Measurements from ENCODE around the gene CADM1.
"Not testable (repeated sequence)": the region's sequence is repeated elsewhere in the genome, so short reads cannot be mapped to it uniquely, and the experiment has no call there.

CADM1 gene

DNA sequence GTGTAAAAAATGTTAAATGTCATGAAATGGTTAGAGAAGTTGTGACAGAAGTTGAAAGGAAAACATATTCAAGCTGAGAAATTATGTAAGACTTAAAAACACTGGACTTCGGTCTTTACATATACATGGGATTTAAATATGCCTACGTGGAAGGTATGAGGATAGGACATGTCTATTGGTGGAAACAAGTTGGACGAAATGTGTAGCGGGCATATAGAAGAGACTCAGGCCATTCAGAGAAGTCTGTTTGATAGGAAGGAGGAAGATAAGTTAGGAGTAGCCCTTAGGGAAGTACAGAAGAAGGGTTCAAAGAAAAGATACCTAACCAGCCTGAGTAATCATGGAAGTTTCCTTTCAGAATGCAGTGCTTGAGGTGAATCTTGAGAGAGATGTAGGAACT lies 14.7 kb downstream of the CADM1 start:
- TF ChIP-seq JUND (IDR thresholded peaks at IDR 0.05; ENCODE audit: low read depth) = no peak
- DNase-seq (ENCODE audit: low read depth in 1 of 2, low spot score in 1 of 2) = no peak
- in situ Hi-C loops (cut with HindIII; ENCODE audit: low pct_unique_long_range_greater_than_20kb, low sequenced_read_pairs) = no loop called here

- TF ChIP-seq JUND (IDR thresholded peaks at IDR 0.05; ENCODE audit: low read depth) = no peak
Observed at GRCh38 chr11:115488945-115489344, 15.3 kb downstream of the CADM1 start.

DNA sequence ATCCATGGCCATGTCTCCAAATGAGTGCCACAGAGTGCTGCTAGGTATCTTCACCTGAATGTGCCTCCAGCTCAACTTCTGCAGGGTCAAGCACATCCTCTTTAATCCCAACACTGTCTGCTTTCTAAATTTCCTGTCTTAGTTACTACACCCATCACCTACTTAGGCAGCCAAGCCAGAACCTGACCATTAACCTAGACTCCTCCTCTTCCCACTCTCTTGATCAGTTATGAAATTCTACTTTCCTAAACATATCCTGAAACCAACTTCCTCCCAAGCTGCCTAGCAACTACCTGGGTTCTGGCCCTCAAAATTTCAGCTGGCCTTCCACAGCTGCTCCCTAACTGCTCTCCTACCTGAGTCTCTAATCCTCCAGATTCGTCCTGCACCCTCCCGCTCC lies 22.7 kb downstream of the CADM1 start:
- no peak for TF ChIP-seq JUND (IDR thresholded peaks at IDR 0.05; ENCODE audit: low read depth)
- no peak for DNase-seq (ENCODE audit: low read depth in 1 of 2, low spot score in 1 of 2)
- in situ Hi-C loops (cut with HindIII; ENCODE audit: low pct_unique_long_range_greater_than_20kb, low sequenced_read_pairs) = no loop called here

More at GRCh38 chr11:115488945-115489344, 15.3 kb downstream of the CADM1 start:
- in situ Hi-C loops (cut with HindIII; ENCODE audit: low pct_unique_long_range_greater_than_20kb, low sequenced_read_pairs) = no loop called here
- no peak for DNase-seq (ENCODE audit: low read depth in 1 of 2, low spot score in 1 of 2)

DNA sequence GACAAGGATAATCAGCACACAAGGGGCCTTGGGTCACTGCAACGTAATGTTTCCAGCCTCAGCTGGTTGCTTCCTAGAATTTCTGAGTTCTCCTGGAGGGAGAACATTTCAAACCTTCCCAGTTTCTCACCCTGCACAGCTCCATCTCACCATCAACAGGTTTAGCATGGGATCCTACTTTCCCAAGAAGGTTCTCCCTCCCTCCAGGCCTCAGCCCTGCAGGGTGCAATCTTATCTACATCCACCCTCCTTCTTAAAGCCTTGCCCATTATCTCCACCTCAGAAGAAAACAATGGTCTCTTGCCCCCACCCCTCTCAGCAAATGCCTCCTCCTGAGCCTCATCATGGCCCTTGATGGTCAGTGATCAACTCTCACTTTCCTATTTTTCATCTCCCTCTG lies 23.6 kb downstream of the CADM1 start:
- in situ Hi-C loops (cut with HindIII; ENCODE audit: low pct_unique_long_range_greater_than_20kb, low sequenced_read_pairs) = no loop called here
- TF ChIP-seq JUND (IDR thresholded peaks at IDR 0.05; ENCODE audit: low read depth) = no peak

GRCh38 chr11:115477410-115477809 lies 26.8 kb downstream of the CADM1 start:
- TF ChIP-seq JUND (IDR thresholded peaks at IDR 0.05; ENCODE audit: low read depth) = no peak
- DNase-seq (ENCODE audit: low read depth in 1 of 2, low spot score in 1 of 2) = no peak
- in situ Hi-C loops (cut with HindIII; ENCODE audit: low pct_unique_long_range_greater_than_20kb, low sequenced_read_pairs) = no loop called here

More for the DNA sequence above, 23.6 kb downstream of the CADM1 start:
- DNase-seq (ENCODE audit: low read depth in 1 of 2, low spot score in 1 of 2) = no peak

GRCh38 chr11:115476463-115477286 lies 27.5 kb downstream of the CADM1 start:
- in situ Hi-C loops (cut with HindIII; ENCODE audit: low pct_unique_long_range_greater_than_20kb, low sequenced_read_pairs) = no loop called here
- no peak for TF ChIP-seq JUND (IDR thresholded peaks at IDR 0.05; ENCODE audit: low read depth)
- no peak for DNase-seq (ENCODE audit: low read depth in 1 of 2, low spot score in 1 of 2)

GRCh38 chr11:115475564-115475963 lies 28.7 kb downstream of the CADM1 start:
- in situ Hi-C loops (cut with HindIII; ENCODE audit: low pct_unique_long_range_greater_than_20kb, low sequenced_read_pairs) = no loop called here
- no peak for DNase-seq (ENCODE audit: low read depth in 1 of 2, low spot score in 1 of 2)
- TF ChIP-seq JUND (IDR thresholded peaks at IDR 0.05; ENCODE audit: low read depth) = no peak

DNA sequence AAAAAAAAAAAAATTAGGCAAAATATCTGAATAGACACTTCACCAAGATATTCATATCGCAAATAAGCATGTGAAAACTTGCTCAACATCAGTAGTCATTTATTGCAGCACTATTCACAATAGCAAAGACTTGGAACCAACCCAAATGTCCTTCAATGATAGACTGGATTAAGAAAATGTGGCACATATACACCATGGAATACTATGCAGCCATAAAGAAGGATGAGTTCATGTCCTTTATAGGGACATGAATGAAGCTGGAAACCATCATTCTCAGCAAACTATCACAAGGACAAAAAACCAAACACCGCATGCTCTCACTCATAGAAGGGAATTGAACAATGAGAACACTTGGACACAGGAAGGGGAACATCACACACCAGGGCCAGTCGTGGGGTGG lies 29.9 kb downstream of the CADM1 start:
- DNase-seq (ENCODE audit: low read depth in 1 of 2, low spot score in 1 of 2); in situ Hi-C loops (cut with HindIII; ENCODE audit: low pct_unique_long_range_greater_than_20kb, low sequenced_read_pairs): not testable (repeated sequence)

DNA sequence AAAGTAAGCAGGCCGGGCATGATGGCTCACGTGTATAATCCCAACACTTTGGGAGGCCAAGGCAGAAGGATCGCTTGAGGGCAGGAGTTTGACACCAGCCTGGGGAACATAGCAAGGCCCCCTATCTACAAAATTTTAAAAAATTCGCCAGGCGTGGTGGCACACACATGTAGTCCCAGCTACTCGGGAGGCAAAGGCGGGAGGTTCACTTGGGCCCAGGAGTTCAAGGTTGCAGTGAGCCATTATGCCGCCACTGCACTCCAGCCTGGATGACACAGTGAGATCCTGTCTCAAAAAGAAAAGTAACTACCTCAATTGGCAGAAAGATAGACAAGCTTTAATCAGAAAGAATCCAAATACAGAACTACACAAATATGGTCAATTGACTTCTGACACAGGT lies 31.0 kb downstream of the CADM1 start:
- TF ChIP-seq JUND (IDR thresholded peaks at IDR 0.05; ENCODE audit: low read depth) = no peak
- DNase-seq (ENCODE audit: low read depth in 1 of 2, low spot score in 1 of 2) = no peak
- in situ Hi-C loops (cut with HindIII; ENCODE audit: low pct_unique_long_range_greater_than_20kb, low sequenced_read_pairs) = no loop called here

DNA sequence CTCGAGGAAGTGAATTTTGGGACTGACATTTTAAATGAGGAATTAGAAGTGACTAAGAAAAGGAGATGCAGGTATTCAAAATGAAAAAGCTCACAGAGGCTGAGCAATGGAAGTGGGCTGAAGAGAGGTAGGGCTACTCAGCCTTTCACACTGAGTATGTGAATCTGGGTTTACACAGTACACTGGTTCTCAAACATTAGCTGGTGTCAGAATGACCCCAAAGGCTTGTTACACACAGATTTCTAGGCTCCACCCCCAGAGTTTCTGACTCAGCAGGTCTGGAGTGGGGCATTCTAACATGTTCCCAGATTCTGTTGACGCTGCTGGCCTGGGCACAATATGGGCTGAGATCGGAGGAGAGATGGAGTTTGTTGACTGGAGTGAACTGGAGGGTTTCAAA lies 32.8 kb downstream of the CADM1 start:
- TF ChIP-seq JUND (IDR thresholded peaks at IDR 0.05; ENCODE audit: low read depth) = peak; percentile 37; the same call in 1 of the 2 replicates
- peak in 1 of 2 experiments; percentile 97 for DNase-seq (ENCODE audit: low read depth in 1 of 2, low spot score in 1 of 2)
- in situ Hi-C loops (cut with HindIII; ENCODE audit: low pct_unique_long_range_greater_than_20kb, low sequenced_read_pairs) = no loop called here

GRCh38 chr11:115470928-115471327 lies 33.3 kb downstream of the CADM1 start:
- TF ChIP-seq JUND (IDR thresholded peaks at IDR 0.05; ENCODE audit: low read depth) = no peak

GRCh38 chr11:115469361-115469760 lies 34.9 kb downstream of the CADM1 start:
- DNase-seq (ENCODE audit: low read depth in 1 of 2, low spot score in 1 of 2) = no peak

More at GRCh38 chr11:115470928-115471327, 33.3 kb downstream of the CADM1 start:
- in situ Hi-C loops (cut with HindIII; ENCODE audit: low pct_unique_long_range_greater_than_20kb, low sequenced_read_pairs) = no loop called here
- no peak for DNase-seq (ENCODE audit: low read depth in 1 of 2, low spot score in 1 of 2)

GRCh38 chr11:115466122-115466521 lies 38.1 kb downstream of the CADM1 start:
- in situ Hi-C loops (cut with HindIII; ENCODE audit: low pct_unique_long_range_greater_than_20kb, low sequenced_read_pairs) = no loop called here
- no peak for TF ChIP-seq JUND (IDR thresholded peaks at IDR 0.05; ENCODE audit: low read depth)
- no peak for DNase-seq (ENCODE audit: low read depth in 1 of 2, low spot score in 1 of 2)

More at GRCh38 chr11:115469361-115469760, 34.9 kb downstream of the CADM1 start:
- in situ Hi-C loops (cut with HindIII; ENCODE audit: low pct_unique_long_range_greater_than_20kb, low sequenced_read_pairs) = no loop called here
- TF ChIP-seq JUND (IDR thresholded peaks at IDR 0.05; ENCODE audit: low read depth) = no peak

GRCh38 chr11:115464269-115464668 lies 39.9 kb downstream of the CADM1 start:
- in situ Hi-C loops (cut with HindIII; ENCODE audit: low pct_unique_long_range_greater_than_20kb, low sequenced_read_pairs) = no loop called here
- no peak for TF ChIP-seq JUND (IDR thresholded peaks at IDR 0.05; ENCODE audit: low read depth)
- DNase-seq (ENCODE audit: low read depth in 1 of 2, low spot score in 1 of 2) = no peak
